ENCODE results near the gene PARP1. TPM values are rescaled to one million over a fixed set of nuclear protein-coding genes. Genes with fewer than 3 reads are reported as not detected.

PARP1 gene
- total RNA-seq, 1 donor from 2014 or later = 37.1 TPM

- H3K27me3 ChIP-seq = no peaks in the 10 kb centered on the region
- H3K4me3 ChIP-seq = no peak overlapping the region
- H3K9me3 ChIP-seq = no peaks in the 10 kb centered on the region
- intact Hi-C loops (cut with DNase I) = no loop called here
- H3K27ac ChIP-seq = no peak overlapping the region
- DNase-seq (ENCODE audit: low spot score in 2 of 2) = no peak
- TF ChIP-seq CTCF (IDR thresholded peaks at IDR 0.05) = no peak
- no peaks in the 10 kb centered on the region for H3K36me3 ChIP-seq
- H3K4me1 ChIP-seq = no peaks in the 10 kb centered on the region
Measured at GRCh38 chr1:226443439-226443838, 35.5 kb upstream of the PARP1 start.

- no peaks in the 10 kb centered on the region for H3K36me3 ChIP-seq
- H3K4me1 ChIP-seq = no peaks in the 10 kb centered on the region
- no peak for TF ChIP-seq CTCF (IDR thresholded peaks at IDR 0.05)
- intact Hi-C loops (cut with DNase I) = no loop called here
- H3K4me3 ChIP-seq = no peak overlapping the region
- no peak for DNase-seq (ENCODE audit: low spot score in 2 of 2)
- no peak overlapping the region for H3K27ac ChIP-seq
- no peaks in the 10 kb centered on the region for H3K9me3 ChIP-seq
- H3K27me3 ChIP-seq = no peaks in the 10 kb centered on the region
Measured at GRCh38 chr1:226443033-226443432, 35.1 kb upstream of the PARP1 start.

- intact Hi-C loops (cut with DNase I) = no loop called here
- Histone ChIP-seq H3K9me3 (no peaks in the 10 kb centered on the region), H3K4me1 (no peaks in the 10 kb centered on the region), H3K27me3 (no peaks in the 10 kb centered on the region), H3K27ac (no peak overlapping the region), H3K4me3 (no peak overlapping the region), H3K36me3 (no peaks in the 10 kb centered on the region)
- DNase-seq (ENCODE audit: low spot score in 2 of 2) = no peak
- TF ChIP-seq CTCF (IDR thresholded peaks at IDR 0.05) = no peak
Measured at GRCh38 chr1:226441629-226442028, 33.7 kb upstream of the PARP1 start.

- Histone ChIP-seq H3K9me3 (no peaks in the 10 kb centered on the region), H3K27me3 (no peaks in the 10 kb centered on the region), H3K4me3 (no peak overlapping the region), H3K36me3 (no peaks in the 10 kb centered on the region), H3K27ac (no peak overlapping the region), H3K4me1 (no peaks in the 10 kb centered on the region)
- DNase-seq (ENCODE audit: low spot score in 2 of 2) = no peak
- intact Hi-C loops (cut with DNase I) = no loop called here
- no peak for TF ChIP-seq CTCF (IDR thresholded peaks at IDR 0.05)
Measured at GRCh38 chr1:226440512-226440911, 32.6 kb upstream of the PARP1 start.

DNA sequence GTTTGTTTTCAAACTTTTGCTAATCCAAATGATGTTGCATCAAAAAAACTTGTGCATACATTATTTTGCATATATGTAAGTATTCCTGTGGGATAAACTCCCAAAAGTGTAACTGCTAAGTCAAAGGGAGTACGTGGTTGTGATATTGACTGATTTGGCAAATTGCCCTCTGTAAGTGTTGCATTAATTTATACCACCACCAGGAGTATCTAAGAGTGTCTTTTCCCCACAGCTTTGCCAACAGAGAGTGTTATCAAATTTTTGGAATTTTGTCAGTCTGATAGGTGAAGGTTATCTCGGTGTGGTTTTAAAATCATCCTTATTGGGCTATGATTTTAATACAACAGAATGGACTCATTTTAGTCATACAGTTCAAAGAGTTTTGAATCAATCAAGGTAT, 30.1 kb upstream of the PARP1 start:
- Histone ChIP-seq H3K9me3 (no peaks in the 10 kb centered on the region), H3K4me1 (no peaks in the 10 kb centered on the region), H3K36me3 (no peaks in the 10 kb centered on the region), H3K4me3 (no peak overlapping the region), H3K27ac (no peak overlapping the region), H3K27me3 (no peaks in the 10 kb centered on the region)
- intact Hi-C loops (cut with DNase I) = no loop called here
- TF ChIP-seq CTCF (IDR thresholded peaks at IDR 0.05) = no peak
- no peak for DNase-seq (ENCODE audit: low spot score in 2 of 2)

DNA sequence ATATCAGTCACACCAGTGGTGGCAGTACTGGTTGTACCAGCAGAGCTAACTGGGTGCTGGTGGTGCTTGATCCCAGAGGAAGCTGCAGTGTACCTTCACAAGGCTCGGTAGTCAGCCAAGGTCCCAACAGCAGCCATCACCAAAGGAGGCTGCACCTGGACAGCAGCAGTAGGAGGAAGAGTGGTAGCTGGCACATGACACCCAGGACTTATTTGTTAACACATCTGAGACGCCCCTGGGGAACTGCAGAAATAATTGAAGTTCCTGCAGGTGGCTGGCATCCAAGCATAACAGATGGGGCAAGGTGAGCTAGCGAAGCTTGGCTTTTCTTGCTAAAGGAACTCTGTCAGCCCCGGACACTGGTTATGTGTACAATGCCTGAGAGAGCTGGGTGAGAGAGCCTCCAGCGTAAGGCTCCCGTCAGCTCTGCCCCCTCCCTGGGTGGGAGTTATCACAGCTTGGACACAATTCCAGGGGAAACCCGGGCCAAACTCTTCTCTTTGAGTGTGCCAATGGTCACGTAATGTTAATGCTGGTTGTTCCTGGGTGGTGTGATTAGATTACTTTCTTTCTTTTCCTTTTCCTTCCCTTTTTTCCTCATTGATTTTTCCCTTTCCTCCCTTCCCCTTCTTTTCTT, 29.1 kb upstream of the PARP1 start:
- no peak for DNase-seq (ENCODE audit: low spot score in 2 of 2)
- H3K4me3 ChIP-seq = no peak overlapping the region
- no peaks in the 10 kb centered on the region for H3K9me3 ChIP-seq
- intact Hi-C loops (cut with DNase I) = no loop called here
- no peak overlapping the region for H3K27ac ChIP-seq
- no peaks in the 10 kb centered on the region for H3K4me1 ChIP-seq
- no peaks in the 10 kb centered on the region for H3K36me3 ChIP-seq
- H3K27me3 ChIP-seq = no peaks in the 10 kb centered on the region
- no peak for TF ChIP-seq CTCF (IDR thresholded peaks at IDR 0.05)

Measured in ascending aorta (tissue), 2 donors.